Activated T-cell treated with anti-CD3 and anti-CD28 coated beads for 1 hour (primary cell): Measurements from ENCODE around the gene RAB37.
A peak's percentile ranks its signal among the peaks of the same experiment; 100 is the strongest.

ENCODE experiments used
- DNase-seq: peaks from one replicate; pipeline ENCODE4 v3.0.0-alpha.2; 2020; ENCODE audit warnings: low read depth

RAB37 gene

GRCh38 chr17:74728033-74728701 is 8.9 kb upstream of the RAB37 start:
- no peak for DNase-seq

- DNase-seq: no peak
Observed at GRCh38 chr17:74728702-74729075, 8.4 kb upstream of the RAB37 start.

DNA sequence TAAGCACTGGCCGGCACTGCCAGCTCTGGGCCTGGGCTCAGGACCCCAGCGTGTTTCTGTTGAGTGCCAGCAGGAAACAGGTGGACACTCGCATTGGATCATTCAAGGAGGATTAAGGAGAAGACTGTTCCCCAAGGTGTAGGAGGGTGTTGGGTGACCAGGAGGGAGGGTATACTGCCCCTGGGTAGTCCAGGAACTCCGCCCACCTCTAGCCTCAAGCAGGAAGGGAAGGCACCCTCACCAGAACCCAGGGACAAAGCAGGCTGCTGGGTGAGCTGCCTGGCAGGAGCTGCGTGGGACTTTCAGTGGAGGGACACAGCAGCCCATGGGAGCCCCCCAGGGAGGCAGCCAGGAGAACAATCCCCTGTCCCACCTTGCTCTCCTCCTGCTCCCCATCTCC is 7.7 kb upstream of the RAB37 start:
- DNase-seq: no peak

GRCh38 chr17:74729866-74730265 is 7.2 kb upstream of the RAB37 start:
- no peak for DNase-seq

GRCh38 chr17:74730491-74731346 is 6.3 kb upstream of the RAB37 start:
- peak; percentile 37 for DNase-seq

- DNase-seq: no peak
Observed at GRCh38 chr17:74731347-74731605, 5.8 kb upstream of the RAB37 start.

- no peak for DNase-seq
Observed at GRCh38 chr17:74732042-74732867, 4.8 kb upstream of the RAB37 start.

DNA sequence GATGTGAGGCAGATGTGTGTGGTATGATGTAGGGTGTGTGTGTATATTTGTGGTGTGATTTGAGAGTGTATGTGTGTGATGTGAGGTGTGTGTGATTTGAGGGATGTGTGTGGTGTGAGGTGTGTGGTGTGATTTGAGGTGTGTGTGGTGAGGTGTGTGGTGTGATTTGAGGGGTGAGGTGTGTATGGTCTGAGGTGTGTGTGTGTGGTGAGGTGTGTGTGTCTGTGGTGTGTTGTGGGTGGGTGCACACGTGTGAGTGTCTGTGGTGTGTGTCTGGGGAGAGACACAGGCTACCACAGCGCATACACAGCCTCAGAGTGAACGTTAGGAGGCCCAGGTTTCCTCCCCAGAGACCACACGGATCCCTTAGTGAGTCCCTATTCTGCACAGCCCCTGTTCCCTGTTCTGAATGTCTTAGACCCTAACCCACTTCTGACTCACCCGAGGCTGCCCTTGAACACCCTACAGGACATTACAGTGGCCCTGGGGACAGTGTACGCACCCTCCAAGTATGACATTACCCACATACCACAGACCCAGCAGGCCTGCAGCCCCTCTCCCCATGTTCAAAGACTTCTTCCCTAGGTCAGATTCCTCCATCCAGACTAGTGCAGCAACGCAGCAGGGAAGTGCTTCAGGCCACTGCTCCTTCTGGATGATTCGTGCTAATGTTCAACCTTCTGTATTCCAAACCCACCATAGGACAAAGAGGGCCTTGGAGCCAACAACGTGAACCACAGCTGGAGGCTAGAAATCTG is 3.5 kb upstream of the RAB37 start:
- no peak for DNase-seq

- DNase-seq: no peak
Observed at GRCh38 chr17:74734256-74734655, 2.8 kb upstream of the RAB37 start.

- DNase-seq: peak; percentile 39
Observed at GRCh38 chr17:74737299-74738050, 419 bp downstream of the RAB37 start.

- peak; percentile 60 for DNase-seq
Observed at GRCh38 chr17:74738051-74738996, 1.3 kb downstream of the RAB37 start.

DNA sequence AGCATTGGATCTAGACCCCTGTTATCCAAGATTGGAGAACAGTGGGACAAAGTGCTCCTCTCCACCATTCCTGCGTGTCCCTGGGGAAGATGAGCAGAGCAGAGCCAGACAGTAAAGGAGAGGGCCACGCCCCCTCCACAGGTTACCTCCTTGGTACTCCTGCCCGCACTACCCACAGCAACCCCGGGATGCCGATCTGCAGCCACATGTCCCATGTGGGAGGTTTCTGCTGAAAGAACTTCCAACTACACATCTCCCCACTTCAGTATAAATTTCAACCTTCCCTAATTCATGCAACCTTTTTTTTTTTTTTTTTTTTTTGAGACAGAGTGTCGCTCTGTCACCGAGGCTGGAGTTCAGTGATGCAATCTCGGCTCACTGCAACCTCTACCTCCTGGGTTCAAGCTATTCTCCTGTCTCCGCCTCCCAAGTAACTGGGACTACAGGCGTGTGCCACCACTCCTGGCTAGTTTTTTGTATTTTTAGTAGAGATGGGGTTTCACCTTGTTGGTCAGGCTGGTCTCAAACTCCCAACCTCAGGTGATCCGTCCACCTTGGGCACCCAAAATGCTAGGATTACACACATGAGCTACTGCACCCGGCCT is 2.3 kb downstream of the RAB37 start:
- no peak for DNase-seq

DNA sequence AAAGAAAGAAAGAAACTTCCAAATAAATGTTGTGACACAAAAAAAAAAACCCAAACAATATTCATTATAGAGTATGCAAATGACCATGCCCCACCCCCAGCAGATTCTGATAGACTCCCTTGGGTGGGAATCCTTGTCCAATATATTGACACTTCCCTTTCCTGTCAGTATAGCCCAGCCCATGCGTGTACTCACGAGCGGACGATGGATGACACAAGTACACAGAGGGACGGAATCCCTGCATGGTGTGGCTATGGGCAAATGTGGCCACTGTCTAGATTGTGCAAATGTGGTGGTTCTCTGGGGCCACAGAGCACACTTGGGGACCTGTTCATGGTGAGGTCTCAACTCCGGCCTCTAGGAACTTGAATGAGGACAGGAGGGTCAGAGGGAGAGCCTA is 3.1 kb downstream of the RAB37 start:
- DNase-seq: no peak

DNA sequence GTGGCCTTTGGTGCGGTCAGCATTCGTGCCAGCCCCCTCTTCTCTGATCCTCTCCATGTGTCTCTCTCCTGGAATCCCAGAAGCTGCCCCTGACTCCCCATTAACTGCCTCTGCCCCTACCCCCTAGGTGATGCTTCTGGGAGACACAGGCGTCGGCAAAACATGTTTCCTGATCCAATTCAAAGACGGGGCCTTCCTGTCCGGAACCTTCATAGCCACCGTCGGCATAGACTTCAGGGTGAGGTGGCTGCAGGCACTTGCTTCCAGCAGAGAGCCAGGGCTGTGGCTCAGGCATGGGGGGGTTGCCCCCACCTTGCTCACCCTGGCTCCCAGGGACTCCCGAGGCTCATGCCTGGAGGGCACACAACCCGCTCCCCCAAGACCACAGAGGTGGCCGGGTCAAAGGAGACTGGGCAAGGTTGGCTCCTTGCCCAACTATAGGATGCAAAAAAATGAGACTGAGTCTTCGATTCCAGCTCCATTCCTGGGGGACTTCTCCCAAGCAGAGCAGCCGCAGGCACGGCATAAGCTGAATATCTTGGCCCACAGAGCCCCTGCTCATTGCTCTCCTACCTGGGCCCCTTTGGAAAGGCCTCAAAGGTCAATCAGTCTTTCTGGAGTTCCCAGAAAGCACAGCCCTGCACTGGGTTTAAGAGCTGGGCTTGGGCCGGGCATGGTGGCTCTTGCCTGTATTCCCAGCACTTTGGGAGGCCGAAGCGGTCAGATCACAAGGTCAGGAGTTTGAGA is 3.8 kb downstream of the RAB37 start:
- no peak for DNase-seq

DNA sequence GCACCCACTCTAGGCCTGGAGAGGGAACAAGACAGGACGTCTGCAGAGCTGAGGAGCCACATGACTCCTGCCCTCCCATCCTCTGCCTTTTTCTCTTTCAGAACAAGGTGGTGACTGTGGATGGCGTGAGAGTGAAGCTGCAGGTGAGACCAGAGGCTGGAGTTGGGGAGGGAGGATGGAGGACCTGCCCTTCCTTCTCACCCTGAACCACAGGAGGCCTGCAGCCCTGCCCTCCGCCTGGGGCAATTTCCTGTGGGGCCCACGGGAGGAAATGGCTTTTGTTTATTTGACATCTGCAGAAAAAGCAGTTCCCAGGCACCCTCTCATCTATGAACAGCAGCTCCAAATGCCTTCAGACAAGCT is 5.1 kb downstream of the RAB37 start:
- DNase-seq: peak; percentile 42

DNA sequence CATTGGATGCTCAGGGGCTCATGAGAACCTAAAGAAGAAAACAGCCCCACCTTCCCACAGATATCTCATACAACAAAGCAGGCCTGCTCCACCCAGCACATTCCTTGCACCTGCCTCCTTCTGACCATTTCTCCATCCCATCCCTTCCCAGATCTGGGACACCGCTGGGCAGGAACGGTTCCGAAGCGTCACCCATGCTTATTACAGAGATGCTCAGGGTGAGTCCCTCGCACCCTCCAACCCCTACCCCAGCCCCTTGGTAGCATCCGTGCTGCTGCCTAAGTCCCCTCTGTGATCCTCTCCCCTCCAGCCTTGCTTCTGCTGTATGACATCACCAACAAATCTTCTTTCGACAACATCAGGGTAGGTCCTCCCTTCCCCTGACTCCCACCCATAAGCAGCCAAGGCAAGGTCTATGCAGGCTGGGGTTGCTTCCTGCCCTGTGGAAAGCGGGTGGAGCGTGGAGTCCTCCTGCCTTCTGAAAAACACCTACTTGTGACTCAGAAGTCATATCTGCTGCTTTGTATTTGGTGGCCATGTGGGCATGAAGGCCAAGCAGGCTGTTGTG is 6.0 kb downstream of the RAB37 start:
- DNase-seq: no peak

- no peak for DNase-seq
Observed at GRCh38 chr17:74743755-74744154, 6.7 kb downstream of the RAB37 start.

GRCh38 chr17:74744349-74744713 is 7.3 kb downstream of the RAB37 start:
- DNase-seq: no peak
